Uterus (tissue), 4 donors: ENCODE results near the gene ELOB. TPM values are rescaled to one million over a fixed set of nuclear protein-coding genes. Genes with fewer than 3 reads are reported as not detected.

Source experiments
- DNase-seq, 2 donors: peaks; one replicate each; pipeline ENCODE4 v3.0.0-alpha.2; 2019 to 2020
- H3K27ac ChIP-seq, 2 donors: fragments of 200-600 bp; sonication (generic); 1 replicate in 1 of 2; 2 replicates in 1 of 2; pipeline ENCODE4 v1.5.1; 2016 to 2018
- H3K27me3 ChIP-seq, 2 donors: fragments of 200-600 bp; sonication (generic); one replicate each; pipeline ENCODE4 v1.5.1; 2018 to 2019; ENCODE audit warnings: control low read depth in 1 of 2
- H3K36me3 ChIP-seq, 2 donors: fragments of 200-600 bp; sonication (generic); one replicate each; pipeline ENCODE4 v1.5.1; 2019; ENCODE audit warnings: control low read depth in 1 of 2
- H3K4me1 ChIP-seq, 2 donors: fragments of 200-600 bp; sonication (generic); one replicate each; pipeline ENCODE4 v1.5.1; 2018 to 2019; ENCODE audit warnings: control low read depth in 1 of 2
- H3K4me3 ChIP-seq, 2 donors: fragments of 200-600 bp; sonication (generic); 1 replicate in 1 of 2; 2 replicates in 1 of 2; pipeline ENCODE4 v1.5.1; 2018 to 2019; ENCODE audit warnings: mild to moderate bottlenecking in 1 of 2
- H3K9me3 ChIP-seq, 2 donors: fragments of 200-600 bp; sonication (generic); one replicate each; pipeline ENCODE4 v1.5.1; 2019; ENCODE audit warnings: control low read depth in 1 of 2
- POLR2A ChIP-seq, 2 donors: fragments of 450-650 bp; IDR thresholded peaks; one replicate each; pipeline ENCODE4 v1.6.1; 2016; ENCODE audit warnings: antibody characterized with exemption in 2 of 2, mild to moderate bottlenecking in 1 of 2, moderate library complexity in 1 of 2
- intact Hi-C: fragments of 100-400 bp; cut with DNase I; formaldehyde crosslinking; loops from one replicate; pipeline ENCODE4 v1.15.1; 2023; ENCODE audit warnings: low total_unique reads
- total RNA-seq, 4 donors: library from RNA; depleted of rRNA in 3 of 4; stranded (reverse); fragments of >200 nt in 3 of 4; gene quantifications; one replicate each; pipeline versions ENCODE4 v1.1.0 to v1.2.4, GENCODE V29; 2014 to 2023
- TF ChIP-seq, protein P1 (sequence below), 4 experiments: fragments of 200-600 bp in 2 of 4; fragments of 450-650 bp in 2 of 4; sonication (generic) in 2 of 4; IDR thresholded peaks; one replicate each; pipeline ENCODE4 v1.5.1; 2016 to 2019; ENCODE audit warnings: antibody characterized with exemption in 4 of 4, mild to moderate bottlenecking in 2 of 4, moderate library complexity in 1 of 4
- donor health status: DM: yes; HTN: yes; CAD: no.

ELOB gene
- total RNA-seq, 4 donors from 2014 or later: 88.4 to 524 (median 219) TPM

- Histone ChIP-seq H3K27ac (no peak overlapping the region), H3K9me3 (no peaks in the 10 kb centered on the region), H3K27me3 (no peaks in the 10 kb centered on the region), H3K4me1 (no peaks in the 10 kb centered on the region), H3K36me3 (no peaks in the 10 kb centered on the region), H3K4me3 (no peak overlapping the region)
- no peak for DNase-seq
- TF ChIP-seq POLR2A (IDR thresholded peaks at IDR 0.05): no peak
- TF ChIP-seq, protein P1, sequence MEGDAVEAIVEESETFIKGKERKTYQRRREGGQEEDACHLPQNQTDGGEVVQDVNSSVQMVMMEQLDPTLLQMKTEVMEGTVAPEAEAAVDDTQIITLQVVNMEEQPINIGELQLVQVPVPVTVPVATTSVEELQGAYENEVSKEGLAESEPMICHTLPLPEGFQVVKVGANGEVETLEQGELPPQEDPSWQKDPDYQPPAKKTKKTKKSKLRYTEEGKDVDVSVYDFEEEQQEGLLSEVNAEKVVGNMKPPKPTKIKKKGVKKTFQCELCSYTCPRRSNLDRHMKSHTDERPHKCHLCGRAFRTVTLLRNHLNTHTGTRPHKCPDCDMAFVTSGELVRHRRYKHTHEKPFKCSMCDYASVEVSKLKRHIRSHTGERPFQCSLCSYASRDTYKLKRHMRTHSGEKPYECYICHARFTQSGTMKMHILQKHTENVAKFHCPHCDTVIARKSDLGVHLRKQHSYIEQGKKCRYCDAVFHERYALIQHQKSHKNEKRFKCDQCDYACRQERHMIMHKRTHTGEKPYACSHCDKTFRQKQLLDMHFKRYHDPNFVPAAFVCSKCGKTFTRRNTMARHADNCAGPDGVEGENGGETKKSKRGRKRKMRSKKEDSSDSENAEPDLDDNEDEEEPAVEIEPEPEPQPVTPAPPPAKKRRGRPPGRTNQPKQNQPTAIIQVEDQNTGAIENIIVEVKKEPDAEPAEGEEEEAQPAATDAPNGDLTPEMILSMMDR (IDR thresholded peaks at IDR 0.05): no peak
- intact Hi-C loops: no loop called here
These were observed 38.3 kb upstream of the ELOB start for GRCh38 chr16:2815299-2815771.

GRCh38 chr16:2814551-2815298 lies 37.6 kb upstream of the ELOB start:
- Histone ChIP-seq H3K9me3 (no peaks in the 10 kb centered on the region), H3K4me1 (no peaks in the 10 kb centered on the region), H3K27ac (no peak overlapping the region), H3K36me3 (no peaks in the 10 kb centered on the region), H3K4me3 (no peak overlapping the region), H3K27me3 (no peaks in the 10 kb centered on the region)
- DNase-seq: no peak
- TF ChIP-seq, protein P1 (IDR thresholded peaks at IDR 0.05): no peak
- no peak for TF ChIP-seq POLR2A (IDR thresholded peaks at IDR 0.05)
- intact Hi-C loops: no loop called here

DNA sequence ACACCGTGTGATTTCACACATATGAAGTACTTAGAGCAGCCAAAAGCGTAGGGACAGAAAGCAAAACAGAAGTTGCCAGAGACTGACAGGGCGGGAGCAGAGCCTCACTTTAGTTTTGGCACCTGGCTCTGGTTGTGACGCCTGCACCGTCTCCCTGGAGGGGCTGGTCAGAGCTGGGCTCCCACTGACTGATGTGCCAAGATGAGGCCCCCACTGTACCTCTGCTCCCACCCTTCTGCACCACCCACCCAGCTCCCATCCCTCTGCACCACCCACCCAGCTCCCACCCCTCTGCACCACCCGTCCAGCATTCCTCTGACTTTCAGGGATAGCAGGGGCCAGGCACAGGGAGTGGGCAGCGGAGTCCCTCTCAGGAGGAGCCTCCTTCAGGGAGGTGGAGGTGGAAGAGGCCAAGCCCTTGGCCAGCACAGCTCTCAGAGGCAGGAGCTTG lies 36.7 kb upstream of the ELOB start:
- Histone ChIP-seq H3K9me3 (no peaks in the 10 kb centered on the region), H3K36me3 (no peaks in the 10 kb centered on the region), H3K27ac (no peak overlapping the region), H3K27me3 (no peaks in the 10 kb centered on the region), H3K4me3 (no peak overlapping the region), H3K4me1 (no peaks in the 10 kb centered on the region)
- TF ChIP-seq POLR2A (IDR thresholded peaks at IDR 0.05): no peak
- TF ChIP-seq, protein P1 (IDR thresholded peaks at IDR 0.05): no peak
- no peak for DNase-seq
- intact Hi-C loops: no loop called here

GRCh38 chr16:2811703-2812471 lies 34.8 kb upstream of the ELOB start:
- intact Hi-C loops: no loop called here
- H3K9me3 ChIP-seq: no peaks in the 10 kb centered on the region
- H3K27me3 ChIP-seq: no peaks in the 10 kb centered on the region
- no peak for DNase-seq
- H3K27ac ChIP-seq: no peak overlapping the region
- H3K4me3 ChIP-seq: no peak overlapping the region
- no peaks in the 10 kb centered on the region for H3K4me1 ChIP-seq
- TF ChIP-seq, protein P1 (IDR thresholded peaks at IDR 0.05): no peak
- TF ChIP-seq POLR2A (IDR thresholded peaks at IDR 0.05): no peak
- no peaks in the 10 kb centered on the region for H3K36me3 ChIP-seq

DNA sequence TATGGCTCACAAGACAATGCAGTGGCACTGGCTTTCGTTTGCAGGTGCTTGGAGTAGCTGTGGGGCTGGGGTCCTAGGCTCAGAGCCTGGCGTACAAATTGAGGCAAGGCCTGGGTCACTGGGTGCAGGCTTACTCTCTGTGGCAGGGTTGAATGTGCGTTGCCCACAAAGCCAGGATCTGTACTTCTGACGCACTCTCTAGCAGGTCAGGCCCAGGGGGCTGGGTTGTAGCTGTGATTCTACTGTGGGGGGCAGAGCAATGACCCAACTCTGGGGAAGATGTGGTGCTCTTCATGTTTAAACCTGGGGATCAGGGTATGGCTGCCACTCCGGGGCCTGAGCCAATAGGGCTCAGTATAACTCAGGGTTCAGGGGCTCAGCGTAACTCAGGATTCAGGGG lies 33.6 kb upstream of the ELOB start:
- Histone ChIP-seq H3K36me3 (no peaks in the 10 kb centered on the region), H3K27me3 (no peaks in the 10 kb centered on the region), H3K4me1 (no peaks in the 10 kb centered on the region), H3K27ac (no peak overlapping the region), H3K4me3 (no peak overlapping the region), H3K9me3 (no peaks in the 10 kb centered on the region)
- intact Hi-C loops: no loop called here
- no peak for DNase-seq
- TF ChIP-seq, protein P1 (IDR thresholded peaks at IDR 0.05): no peak
- no peak for TF ChIP-seq POLR2A (IDR thresholded peaks at IDR 0.05)
